Subcutaneous abdominal adipose tissue (tissue), 5 donors: ENCODE measurements around the gene TECR.

Source experiments
- H3K27ac ChIP-seq: one replicate; pipeline ENCODE4 v1.7.0; 2013; ENCODE audit warnings: low read depth, mild to moderate bottlenecking, inconsistent platforms, low read length, moderate library complexity
- H3K27me3 ChIP-seq, 5 donors: one replicate each; pipeline ENCODE4 v1.7.0; 2013; ENCODE audit warnings: low read length in 5 of 5, inconsistent platforms in 1 of 5; ENCODE audit not compliant: control insufficient read depth in 5 of 5, insufficient read depth in 4 of 5
- H3K36me3 ChIP-seq, 5 donors: one replicate each; pipeline ENCODE4 v1.7.0; 2013; ENCODE audit warnings: low read length in 5 of 5; ENCODE audit not compliant: control insufficient read depth in 5 of 5, insufficient read depth in 5 of 5
- H3K4me1 ChIP-seq, 5 donors: one replicate each; pipeline ENCODE4 v1.7.0; 2013; ENCODE audit warnings: low read length in 5 of 5, mild to moderate bottlenecking in 3 of 5, moderate library complexity in 1 of 5; ENCODE audit not compliant: control insufficient read depth in 5 of 5, insufficient read depth in 5 of 5
- H3K4me3 ChIP-seq, 5 donors: one replicate each; pipeline ENCODE4 v1.7.0; 2013; ENCODE audit warnings: low read length in 5 of 5, low read depth in 1 of 5
- H3K9ac ChIP-seq, 5 donors: one replicate each; pipeline ENCODE4 v1.7.0; 2013; ENCODE audit warnings: low read length in 5 of 5, mild to moderate bottlenecking in 4 of 5, moderate library complexity in 3 of 5
- H3K9me3 ChIP-seq, 5 donors: one replicate each; pipeline ENCODE4 v1.7.0; 2013; ENCODE audit warnings: low read length in 5 of 5; ENCODE audit not compliant: control insufficient read depth in 5 of 5
- donor health status: healthy.
- donor health status: healthy.
- donor health status: healthy.
- donor health status: healthy.
- donor health status: healthy.

TECR gene

DNA sequence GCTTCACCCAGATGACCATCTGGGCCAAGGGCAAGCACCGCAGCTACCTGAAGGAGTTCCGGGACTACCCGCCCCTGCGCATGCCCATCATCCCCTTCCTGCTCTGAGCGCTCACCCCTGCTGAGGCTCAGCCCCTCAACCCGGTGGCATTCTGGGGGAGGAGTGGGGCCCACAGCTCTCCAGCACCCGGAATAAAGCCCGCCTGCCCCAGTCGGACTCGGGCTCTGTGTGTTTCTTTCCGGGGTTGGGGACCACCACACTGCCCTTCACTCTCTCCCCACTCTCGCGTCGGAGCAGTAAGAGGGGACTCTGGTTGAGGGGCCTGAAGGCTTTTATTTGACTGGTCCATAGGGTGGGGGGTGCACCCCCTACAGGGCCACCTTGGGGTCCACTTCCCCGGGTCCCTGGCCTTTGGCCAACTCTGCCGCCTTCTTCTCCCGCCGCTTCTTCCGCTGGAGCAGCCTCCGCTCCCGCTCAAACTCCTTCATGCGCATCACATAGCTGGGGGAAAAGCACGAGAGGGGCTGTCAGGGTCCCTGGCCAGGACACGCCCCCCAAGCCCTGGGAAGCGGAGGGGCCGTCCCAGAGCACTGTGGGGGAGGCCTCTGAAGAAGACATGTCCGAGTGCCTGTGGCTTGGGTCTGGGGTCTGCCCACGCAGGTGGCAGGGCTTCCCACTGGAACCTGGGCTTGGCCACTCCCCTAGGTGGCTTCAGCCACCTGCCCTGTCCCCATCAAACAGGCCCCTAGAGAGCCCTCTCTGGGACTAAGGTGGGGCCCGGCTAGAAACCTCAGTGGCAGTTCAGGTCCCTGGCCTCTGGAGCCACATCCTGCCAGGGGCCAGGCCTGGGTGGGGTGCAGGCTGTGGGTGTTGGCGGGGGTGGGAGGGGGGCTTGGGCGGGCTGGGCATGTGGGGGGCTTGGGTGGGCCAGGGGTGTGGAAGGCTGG lies 36.6 kb downstream of the TECR start:
- H3K27me3 ChIP-seq = no peaks in the 10 kb centered on the region
- no peaks in the 10 kb centered on the region for H3K9me3 ChIP-seq
- peaks cover 0 to 48% (median 38%) of the 10 kb centered on the region in 5 donors for H3K36me3 ChIP-seq
- H3K27ac ChIP-seq = no peak overlapping the region
- no peak overlapping the region for H3K4me3 ChIP-seq
- peaks cover 5 to 46% (median 41%) of the 10 kb centered on the region in 5 donors for H3K4me1 ChIP-seq
- no peak overlapping the region for H3K9ac ChIP-seq

DNA sequence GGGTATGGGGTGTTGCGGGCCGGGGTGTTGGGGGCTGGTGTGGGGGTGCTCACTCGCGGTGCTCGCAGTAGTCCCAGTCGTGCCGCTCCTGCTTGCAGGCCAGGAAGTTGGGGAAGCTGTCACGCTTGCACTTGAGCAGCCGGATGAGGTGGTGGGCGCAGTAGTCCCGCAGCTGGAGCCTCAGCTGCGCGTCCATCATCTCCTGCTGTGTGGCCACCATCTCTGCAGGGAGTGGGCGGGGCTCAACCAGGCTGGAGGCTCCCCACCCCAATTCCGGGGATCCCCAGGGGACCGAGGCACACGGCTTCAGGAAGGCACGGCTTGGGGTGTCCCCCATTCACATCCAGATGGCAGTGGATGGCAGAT lies 37.3 kb downstream of the TECR start:
- Histone ChIP-seq H3K9ac (no peak overlapping the region), H3K27me3 (no peaks in the 10 kb centered on the region), H3K4me1 (peaks cover 4 to 46% (median 40%) of the 10 kb centered on the region in 5 donors), H3K36me3 (peaks cover 0 to 48% (median 38%) of the 10 kb centered on the region in 5 donors), H3K9me3 (no peaks in the 10 kb centered on the region), H3K4me3 (no peak overlapping the region), H3K27ac (no peak overlapping the region)

DNA sequence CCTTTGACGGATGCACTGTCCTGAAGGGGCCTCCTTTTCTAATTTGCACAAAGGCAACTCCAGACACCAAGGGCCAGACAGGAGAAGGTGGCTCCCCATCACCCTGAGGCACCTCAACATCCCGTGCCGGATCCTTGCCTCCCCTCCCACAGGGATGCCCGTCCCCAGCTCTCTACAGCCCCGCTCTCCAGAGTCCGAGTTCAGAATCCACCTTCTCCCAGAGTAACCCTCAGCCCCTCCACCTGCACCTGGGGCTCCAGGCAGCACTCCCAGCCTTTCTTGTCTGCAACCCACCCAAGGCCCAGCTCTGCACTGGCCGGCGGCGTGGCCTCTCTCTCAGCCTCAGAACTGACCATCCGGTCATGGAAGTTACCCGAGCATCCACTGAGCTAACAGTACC lies 37.7 kb downstream of the TECR start:
- Histone ChIP-seq H3K27ac (no peak overlapping the region), H3K9me3 (no peaks in the 10 kb centered on the region), H3K4me1 (peaks cover 4 to 43% (median 38%) of the 10 kb centered on the region in 5 donors), H3K27me3 (no peaks in the 10 kb centered on the region), H3K9ac (no peak overlapping the region), H3K4me3 (no peak overlapping the region), H3K36me3 (peaks cover 0 to 48% (median 38%) of the 10 kb centered on the region in 5 donors)

DNA sequence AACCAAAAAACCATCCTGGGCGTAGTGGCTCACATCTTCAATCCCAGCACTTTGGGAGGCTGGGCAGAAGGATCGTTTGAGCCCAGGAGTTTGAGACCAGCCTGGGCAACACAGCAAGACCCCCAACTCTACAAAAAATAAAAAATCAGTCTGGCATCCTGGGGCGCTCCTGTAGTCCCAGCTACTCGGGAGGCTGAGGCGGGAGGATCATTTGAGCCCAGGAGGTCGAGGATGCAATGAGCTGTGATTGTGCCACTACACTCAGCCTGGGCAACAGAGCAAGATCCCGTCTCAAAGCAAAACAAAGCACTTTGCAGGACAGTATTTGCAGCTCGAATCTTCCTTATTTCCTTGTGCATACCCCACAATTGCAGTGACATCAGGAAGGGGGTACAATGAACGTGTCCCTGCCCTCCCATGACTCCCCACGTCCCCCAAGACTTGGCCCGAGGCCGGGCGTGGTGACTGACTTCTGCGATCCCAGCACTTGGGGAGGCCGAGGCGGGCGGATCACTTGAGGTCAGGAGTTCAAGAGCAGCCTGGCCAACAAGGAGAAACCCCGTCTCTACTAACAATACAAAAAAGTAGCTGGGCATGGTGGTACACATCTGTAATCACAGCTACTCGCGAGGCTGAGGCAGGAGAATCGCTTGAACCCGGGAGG lies 41.6 kb downstream of the TECR start:
- Histone ChIP-seq H3K4me1 (peaks cover 4 to 32% (median 23%) of the 10 kb centered on the region in 5 donors), H3K9me3 (no peaks in the 10 kb centered on the region), H3K36me3 (peaks cover 0 to 24% (median 21%) of the 10 kb centered on the region in 5 donors), H3K9ac (peak overlapping the region; percentile 66 to 96 (median 93)), H3K4me3 (peak overlapping the region; percentile 96 to 100 (median 97)), H3K27ac (peak overlapping the region; percentile 84), H3K27me3 (no peaks in the 10 kb centered on the region)

DNA sequence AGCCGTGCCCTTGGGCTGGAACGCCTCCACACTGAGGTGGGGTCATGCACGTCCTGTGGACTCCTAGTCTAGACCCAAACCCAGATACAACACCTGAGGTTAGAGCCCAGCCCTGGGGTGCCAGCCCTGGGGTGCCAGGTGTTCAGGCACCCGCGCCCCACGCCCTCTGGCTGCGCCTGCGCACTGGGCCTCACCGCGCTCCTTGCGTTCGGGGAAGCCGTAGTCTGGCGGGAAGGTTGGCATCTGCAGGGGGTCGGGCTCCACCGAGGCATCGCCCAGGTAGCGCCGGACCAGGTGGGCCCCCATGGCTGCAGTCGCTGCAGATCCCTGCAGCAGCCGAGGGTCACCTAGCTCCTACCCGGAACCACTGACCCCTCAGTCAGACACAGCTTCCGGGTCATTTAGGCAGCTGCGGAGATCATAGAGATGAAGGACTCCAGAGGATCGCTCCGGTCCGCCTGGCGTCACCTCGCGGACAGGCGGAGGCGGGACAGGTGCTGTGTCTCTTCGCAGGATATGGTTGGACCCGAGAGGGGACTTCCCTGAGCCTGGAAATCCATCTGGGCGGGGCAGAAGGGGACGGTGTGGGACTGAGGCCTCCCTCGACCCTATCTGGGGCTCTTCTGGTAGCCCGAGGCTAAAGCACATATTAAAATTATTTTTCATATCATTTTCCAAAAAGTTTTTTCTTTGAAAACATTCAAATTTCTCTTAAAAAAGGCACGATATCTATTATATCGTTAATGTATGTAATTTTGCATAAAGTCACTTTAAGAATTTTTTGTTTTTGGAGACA lies 42.5 kb downstream of the TECR start, which contains the start of gene NDUFB7:
Gene NDUFB7, minus strand, starts transcription at position 372 of the 796 bp plus-strand sequence. Its CDS starts 66 bp downstream, at position 306.
- peak within 1 kb of the TSS; percentile 66 to 96 (median 93) for H3K9ac ChIP-seq
- H3K27me3 ChIP-seq = no peaks in the 10 kb centered on the region
- H3K27ac ChIP-seq = peak within 1 kb of the TSS; percentile 84
- peaks cover 4 to 32% (median 23%) of the 10 kb centered on the region in 5 donors for H3K4me1 ChIP-seq
- H3K36me3 ChIP-seq = peaks cover 0 to 17% (median 15%) of the 10 kb centered on the region in 5 donors
- peak within 1 kb of the TSS; percentile 96 to 100 (median 97) for H3K4me3 ChIP-seq
- H3K9me3 ChIP-seq = no peaks in the 10 kb centered on the region

DNA sequence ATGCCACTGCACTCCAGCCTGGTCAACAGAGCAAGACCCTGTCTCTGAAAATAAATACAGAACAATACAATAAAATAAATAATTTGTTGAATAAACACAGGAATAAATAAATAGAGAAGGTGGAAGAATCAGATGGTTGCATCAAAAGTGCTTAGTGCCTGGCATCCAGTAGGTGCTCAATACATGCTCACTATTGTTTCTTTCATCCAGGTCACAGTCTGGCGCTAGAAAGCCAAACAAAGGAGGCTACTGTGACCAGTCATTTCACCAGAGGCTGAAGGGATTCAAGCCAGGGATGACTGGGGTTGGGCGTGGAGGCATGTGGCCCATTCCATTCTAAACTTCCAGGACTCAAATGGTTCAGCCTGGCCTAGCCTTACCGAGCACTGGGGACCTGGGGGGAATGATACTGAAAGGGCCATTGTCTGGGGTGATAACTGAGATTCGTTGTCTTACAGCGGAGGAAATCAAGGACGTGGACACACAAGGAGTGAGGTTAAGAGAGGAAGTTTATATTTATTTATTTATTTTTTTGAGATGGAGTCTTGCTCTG lies 46.1 kb downstream of the TECR start:
- H3K4me3 ChIP-seq = no peak overlapping the region
- no peaks in the 10 kb centered on the region for H3K27me3 ChIP-seq
- H3K27ac ChIP-seq = no peak overlapping the region
- no peaks in the 10 kb centered on the region for H3K36me3 ChIP-seq
- no peak overlapping the region for H3K9ac ChIP-seq
- peaks cover 4 to 21% (median 16%) of the 10 kb centered on the region in 5 donors for H3K4me1 ChIP-seq
- H3K9me3 ChIP-seq = no peaks in the 10 kb centered on the region

DNA sequence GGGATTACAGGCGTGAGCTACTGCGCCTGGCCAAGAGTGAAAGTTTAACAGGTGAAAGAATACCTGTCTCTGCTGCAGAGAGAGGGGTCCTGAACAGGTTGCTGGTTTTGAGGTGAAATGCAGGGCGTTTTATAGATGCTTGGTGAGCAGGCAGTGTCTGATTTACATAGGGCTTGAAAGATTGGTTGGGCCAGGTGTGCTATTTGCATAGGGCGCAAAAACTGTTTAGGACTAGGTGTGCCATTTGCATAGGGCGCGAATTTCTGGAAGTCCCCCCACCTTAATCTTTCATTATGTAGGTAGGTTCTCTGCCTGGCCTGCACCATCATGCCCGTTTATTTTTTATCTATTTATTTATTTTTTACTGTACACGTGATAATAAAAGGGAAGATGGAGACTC lies 47.0 kb downstream of the TECR start:
- Histone ChIP-seq H3K4me3 (no peak overlapping the region), H3K9me3 (no peaks in the 10 kb centered on the region), H3K9ac (no peak overlapping the region), H3K4me1 (peaks cover 0 to 12% (median 8%) of the 10 kb centered on the region in 5 donors), H3K27ac (no peak overlapping the region), H3K27me3 (no peaks in the 10 kb centered on the region), H3K36me3 (no peaks in the 10 kb centered on the region)

DNA sequence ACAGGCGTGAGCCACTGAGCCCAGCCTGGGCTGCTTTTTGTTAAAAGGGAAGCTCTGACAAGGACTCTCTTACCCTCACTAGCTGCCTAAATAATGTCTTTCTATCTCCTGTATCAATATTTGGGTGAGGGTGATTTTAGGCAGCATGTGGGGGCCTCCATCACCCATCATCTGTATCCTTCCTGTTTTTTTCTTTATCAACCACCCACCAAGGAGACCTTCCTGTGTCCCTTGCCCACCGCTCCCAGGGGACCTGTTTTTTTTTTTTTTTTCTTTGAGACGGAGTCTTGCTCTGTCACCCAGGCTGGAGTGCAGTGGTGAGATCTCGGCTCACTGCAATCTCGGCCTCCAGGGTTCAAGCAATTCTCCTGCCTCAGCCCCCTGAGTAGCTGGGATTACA lies 47.9 kb downstream of the TECR start:
- no peaks in the 10 kb centered on the region for H3K36me3 ChIP-seq
- H3K4me1 ChIP-seq = peaks cover 0 to 6% (median 3%) of the 10 kb centered on the region in 5 donors
- no peak overlapping the region for H3K27ac ChIP-seq
- no peaks in the 10 kb centered on the region for H3K27me3 ChIP-seq
- no peak overlapping the region for H3K4me3 ChIP-seq
- H3K9me3 ChIP-seq = no peaks in the 10 kb centered on the region
- H3K9ac ChIP-seq = no peak overlapping the region

DNA sequence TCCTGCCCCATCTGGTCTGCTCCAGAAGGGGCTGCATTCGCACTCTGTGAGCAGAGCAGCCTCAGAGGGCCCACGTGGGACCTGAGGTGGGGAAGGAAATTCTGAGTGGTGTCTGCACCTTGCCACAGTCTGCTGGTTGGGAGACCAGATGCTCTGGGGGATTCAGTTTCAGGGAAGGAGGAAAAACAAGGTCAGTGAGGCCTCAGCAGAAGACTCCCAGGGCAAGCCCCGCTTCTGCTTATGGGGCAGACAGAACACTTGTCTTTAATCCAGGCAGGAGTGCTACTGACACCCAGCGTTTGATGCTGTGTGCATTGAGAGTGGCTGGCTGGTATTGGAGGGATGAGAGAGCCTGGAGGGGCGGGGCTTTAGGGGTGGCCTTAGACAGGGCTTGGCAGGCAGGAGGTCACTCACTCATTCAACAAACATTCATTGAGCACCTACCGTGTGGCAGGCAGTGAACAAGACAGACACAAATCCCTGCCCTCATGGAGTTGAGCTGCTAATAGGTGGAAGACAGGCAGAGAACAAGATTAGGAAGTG lies 48.6 kb downstream of the TECR start:
- H3K4me1 ChIP-seq = peaks cover 0 to 5% (median 3%) of the 10 kb centered on the region in 5 donors
- no peaks in the 10 kb centered on the region for H3K9me3 ChIP-seq
- H3K27ac ChIP-seq = no peak overlapping the region
- no peaks in the 10 kb centered on the region for H3K27me3 ChIP-seq
- H3K9ac ChIP-seq = no peak overlapping the region
- H3K4me3 ChIP-seq = no peak overlapping the region
- no peaks in the 10 kb centered on the region for H3K36me3 ChIP-seq
